Heart left ventricle (tissue), 16 donors: Measurements from ENCODE around the gene PREX1. TPM values are rescaled to one million over a fixed set of nuclear protein-coding genes. Genes with fewer than 3 reads are reported as not detected.

Source experiments
- ATAC-seq, 4 donors: fragments of 200-7000 bp; cut with Tn5 transposase; one replicate each; pipeline ENCODE4 v1.9.1; 2020 to 2022; ENCODE audit warnings: moderate library complexity in 4 of 4, mild to moderate bottlenecking in 3 of 4, moderate number of reproducible peaks in 1 of 4
- DNase-seq, 5 donors: peaks; one replicate each; pipeline ENCODE4 v3.0.0-alpha.2; 2020
- H3K27ac ChIP-seq, 12 donors: fragments of 200-600 bp; sonication (generic) in 4 of 12; one replicate each; pipeline versions ENCODE4 v1.5.0 to v1.8.0; 2016 to 2022; ENCODE audit warnings: mild to moderate bottlenecking in 2 of 12
- H3K27me3 ChIP-seq, 9 donors: fragments of 200-600 bp; sonication (generic) in 2 of 9; one replicate each; pipeline versions ENCODE4 v1.5.1 to v1.8.0; 2016 to 2022; ENCODE audit warnings: mild to moderate bottlenecking in 3 of 9
- H3K36me3 ChIP-seq, 9 donors: fragments of 200-600 bp; sonication (generic) in 2 of 9; one replicate each; pipeline versions ENCODE4 v1.5.0 to v1.8.0; 2018 to 2022; ENCODE audit warnings: mild to moderate bottlenecking in 2 of 9
- H3K4me1 ChIP-seq, 12 donors: fragments of 200-600 bp; sonication (generic) in 4 of 12; one replicate each; pipeline versions ENCODE4 v1.5.0 to v1.8.0; 2016 to 2022; ENCODE audit warnings: mild to moderate bottlenecking in 3 of 12
- H3K4me3 ChIP-seq, 12 donors: fragments of 200-600 bp; sonication (generic) in 4 of 12; one replicate each; pipeline versions ENCODE4 v1.5.0 to v1.8.0; 2017 to 2022; ENCODE audit warnings: mild to moderate bottlenecking in 9 of 12, moderate library complexity in 4 of 12
- H3K9me3 ChIP-seq, 12 donors: fragments of 200-600 bp; sonication (generic) in 4 of 12; one replicate each; pipeline versions ENCODE4 v1.5.0 to v1.8.0; 2016 to 2022; ENCODE audit warnings: mild to moderate bottlenecking in 1 of 12
- POLR2A ChIP-seq, 2 donors: fragments of 450-650 bp; IDR thresholded peaks; one replicate each; pipeline ENCODE4 v1.6.1; 2017; ENCODE audit warnings: antibody characterized with exemption in 2 of 2, mild to moderate bottlenecking in 2 of 2, moderate library complexity in 2 of 2
- whole genome bisulfite sequencing, 4 donors: extraction: QIAGEN DNeasy Blood & Tissue Kit in 2 of 4; methylation state at CpG; one replicate each; pipeline versions ENCODE4 v1.1.5 to v1.1.7; 2013 to 2018; 5-methylcytosine and 5-hydroxymethylcytosine counted together
- intact Hi-C, 10 donors: fragments of 100-400 bp; cut with DNase I; formaldehyde crosslinking; loops; one replicate each; pipeline versions ENCODE4 v1.11.1 to v1.14.2; 2022
- polyA plus RNA-seq, 2 donors: library from polyadenylated mRNA; stranded (reverse); fragments of 200-250 nt; gene quantifications; one replicate each; pipeline ENCODE4 v1.2.3, GENCODE V29; 2013
- total RNA-seq, 9 donors: library from RNA; depleted of rRNA in 2 of 9; stranded (reverse); fragments of >200 nt in 2 of 9; fragmentation: NEBNext Ultra II Directional in 3 of 9; extraction: Animal tissue kit (Norgen Biotek cat#: 25700) in 3 of 9; gene quantifications; one replicate each; pipeline versions ENCODE4 v1.1.0 to v1.2.4, GENCODE V29; 2016 to 2023
- TF ChIP-seq, protein P1 (sequence below), 12 donors: fragments of 200-600 bp; sonication (generic) in 4 of 12; IDR thresholded peaks; one replicate each; pipeline versions ENCODE4 v1.5.0 to v1.8.0; 2018 to 2022; ENCODE audit warnings: antibody characterized with exemption in 12 of 12, mild to moderate bottlenecking in 5 of 12
- donor health status: ischemic (EF 13 %, LVEDD 7.1; RV severe dilation, severe dysfunction).
- donor health status: healthy with polysubstance abuse.
- donor health status: DM: no; HTN: yes; CAD: no.
- donor health status: DM: no; HTN: no; CAD: no.
- donor health status: ischemic (EF 25% LVEDD 6.9; RV normal size, moderate dysfunction).
- donor health status: ischemic (EF 25% LVEDD 5.7; RV mildly dilated, moderate dysfunction).
- donor health status: healthy.
- donor health status: DM: yes; HTN: yes; CAD: no.
- donor health status: ischemic (EF 35%, LVEDD 5.7; RV mildly dilated, moderate dysfunction).
- donor health status: nonischemic (EF 11% LVEDD 7.7; RV severe dilation, severe dysfunction).
- donor health status: DM: yes; HTN: yes; CAD: no.
- donor health status: PGD.
- donor health status: ischemic (EF 29% LVEDD 5.4; RV normal size, mild dysfunction).
- donor health status: nonischemic (EF 23%, LVEDD 6.1; RV moderate dilation, normal function).

The PREX1 gene
- total and polyA plus RNA-seq, 11 donors: 7.2 to 41.5 (median 11.9) TPM

DNA sequence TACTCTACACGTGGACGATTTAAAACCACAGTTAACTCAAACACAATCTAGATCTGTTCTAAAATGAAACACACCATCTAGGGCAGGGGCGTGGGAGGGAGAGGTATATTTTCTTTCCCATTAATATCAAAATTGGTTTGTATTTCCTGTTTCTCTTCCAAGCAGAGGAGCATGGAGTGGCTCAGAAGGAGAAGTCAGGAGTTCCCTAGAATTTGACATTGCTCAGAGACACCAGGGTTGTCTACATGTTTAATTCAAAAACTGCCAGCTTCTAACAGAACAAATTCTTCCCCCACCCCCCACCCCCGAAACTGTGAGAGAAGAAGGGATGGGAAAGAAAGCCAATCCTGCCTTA is 2.3 kb downstream of the PREX1 start:
- H3K9me3 ChIP-seq: no peaks in the 10 kb centered on the region
- no peaks in the 10 kb centered on the region for H3K27me3 ChIP-seq
- no peak for DNase-seq
- peak overlapping the region in 9 of 12 donors; percentile 48 to 96 (median 82) for H3K4me3 ChIP-seq
- peaks cover 0 to 15% (median 0%) of the 10 kb centered on the region in 9 donors for H3K36me3 ChIP-seq
- peaks cover 0 to 69% (median 8%) of the 10 kb centered on the region in 12 donors for H3K4me1 ChIP-seq
- intact Hi-C loops: loop anchor here (2.0 to 10.0 kb wide), 11 partner anchors 63 to 171 kb away; no protein-coding TSS in a partner anchor
- ATAC-seq: no peak
- no peak for TF ChIP-seq POLR2A (IDR thresholded peaks at IDR 0.05)
- TF ChIP-seq, protein P1, sequence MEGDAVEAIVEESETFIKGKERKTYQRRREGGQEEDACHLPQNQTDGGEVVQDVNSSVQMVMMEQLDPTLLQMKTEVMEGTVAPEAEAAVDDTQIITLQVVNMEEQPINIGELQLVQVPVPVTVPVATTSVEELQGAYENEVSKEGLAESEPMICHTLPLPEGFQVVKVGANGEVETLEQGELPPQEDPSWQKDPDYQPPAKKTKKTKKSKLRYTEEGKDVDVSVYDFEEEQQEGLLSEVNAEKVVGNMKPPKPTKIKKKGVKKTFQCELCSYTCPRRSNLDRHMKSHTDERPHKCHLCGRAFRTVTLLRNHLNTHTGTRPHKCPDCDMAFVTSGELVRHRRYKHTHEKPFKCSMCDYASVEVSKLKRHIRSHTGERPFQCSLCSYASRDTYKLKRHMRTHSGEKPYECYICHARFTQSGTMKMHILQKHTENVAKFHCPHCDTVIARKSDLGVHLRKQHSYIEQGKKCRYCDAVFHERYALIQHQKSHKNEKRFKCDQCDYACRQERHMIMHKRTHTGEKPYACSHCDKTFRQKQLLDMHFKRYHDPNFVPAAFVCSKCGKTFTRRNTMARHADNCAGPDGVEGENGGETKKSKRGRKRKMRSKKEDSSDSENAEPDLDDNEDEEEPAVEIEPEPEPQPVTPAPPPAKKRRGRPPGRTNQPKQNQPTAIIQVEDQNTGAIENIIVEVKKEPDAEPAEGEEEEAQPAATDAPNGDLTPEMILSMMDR (IDR thresholded peaks at IDR 0.05): no peak
- 53 to 63% (median 59%) methylated on average over 4 of the region's 4 CpGs for WGBS, 4 donors
- H3K27ac ChIP-seq: peak overlapping the region in 4 of 12 donors; percentile 12 to 91 (median 90)

DNA sequence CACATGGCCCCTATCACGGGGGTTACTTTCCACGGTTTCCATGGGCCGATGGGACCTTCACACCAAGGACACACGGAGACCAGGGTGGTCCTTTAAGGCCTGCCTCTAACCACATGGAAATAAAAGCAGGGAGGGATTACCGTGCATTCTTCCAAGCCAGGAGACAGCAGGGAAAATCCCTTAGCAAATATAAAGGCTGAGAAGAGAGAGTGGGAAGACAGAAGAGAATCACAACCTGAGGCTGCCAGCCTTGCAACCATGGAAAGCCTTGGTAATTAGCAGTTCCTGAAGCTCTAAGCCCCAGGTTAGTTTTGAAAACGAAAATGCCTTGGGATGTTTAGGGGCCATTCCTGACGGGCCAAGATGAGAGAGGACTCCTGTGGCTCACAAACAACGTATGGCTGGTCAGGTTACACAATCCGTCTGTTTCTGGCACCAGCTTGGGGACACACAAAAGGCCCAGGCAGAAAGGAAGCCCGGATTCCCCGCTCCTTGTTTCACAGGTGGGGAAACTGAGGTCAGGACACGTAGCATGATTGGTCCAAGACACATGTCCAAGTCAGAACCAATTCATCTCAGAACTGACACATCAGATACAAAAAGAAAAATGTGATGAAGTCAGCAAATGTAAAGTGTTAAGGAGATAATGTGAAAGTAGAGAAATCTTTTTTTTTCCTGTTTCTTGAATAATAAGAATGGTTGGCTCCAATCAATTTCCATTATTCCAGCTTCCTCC is 2.8 kb downstream of the PREX1 start:
- H3K27ac ChIP-seq: peak overlapping the region in 5 of 12 donors; percentile 9 to 91 (median 18)
- TF ChIP-seq POLR2A (IDR thresholded peaks at IDR 0.05): no peak
- TF ChIP-seq, protein P1 (IDR thresholded peaks at IDR 0.05): no peak
- ATAC-seq (no peak), DNase-seq (no peak)
- no peaks in the 10 kb centered on the region for H3K9me3 ChIP-seq
- peak overlapping the region in 8 of 12 donors; percentile 69 to 96 (median 84) for H3K4me3 ChIP-seq
- intact Hi-C loops: loop anchor here (2.0 to 10.0 kb wide), 12 partner anchors 63 to 170 kb away; no protein-coding TSS in a partner anchor
- H3K36me3 ChIP-seq: peaks cover 0 to 18% (median 0%) of the 10 kb centered on the region in 9 donors
- H3K27me3 ChIP-seq: no peaks in the 10 kb centered on the region
- 57 to 70% (median 67%) methylated on average over 12 of the region's 12 CpGs for WGBS, 4 donors
- H3K4me1 ChIP-seq: peaks cover 0 to 69% (median 8%) of the 10 kb centered on the region in 12 donors

DNA sequence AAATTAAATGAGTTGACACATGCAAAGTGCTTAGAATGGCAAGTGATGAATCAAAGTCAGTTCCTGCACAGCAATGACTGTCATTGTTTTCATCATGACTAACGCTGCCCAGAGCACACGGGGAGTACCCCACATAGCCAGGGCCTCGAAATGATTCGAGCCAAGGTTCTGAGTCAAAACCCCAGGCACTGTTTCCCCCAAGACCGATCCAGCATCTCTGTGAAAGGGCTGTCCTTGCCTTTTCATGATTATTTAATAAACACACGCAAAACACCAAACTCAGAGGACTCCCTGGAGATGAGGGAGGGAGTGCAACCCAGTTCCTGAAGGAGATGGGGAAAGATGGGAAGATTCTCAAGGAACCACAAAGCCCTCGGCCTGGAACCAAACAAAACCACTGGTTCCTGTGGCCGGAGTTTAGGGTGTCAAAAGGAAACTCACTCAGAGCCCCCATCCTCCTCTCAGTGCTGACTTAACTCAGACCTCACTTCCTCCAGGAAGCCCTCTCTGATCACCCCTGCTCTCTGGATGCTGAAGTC is 3.8 kb downstream of the PREX1 start:
- Histone ChIP-seq H3K4me3 (peak overlapping the region in 1 of 12 donors; percentile 95), H3K9me3 (no peaks in the 10 kb centered on the region), H3K27ac (peak overlapping the region in 2 of 12 donors; percentile 22 to 91), H3K4me1 (peaks cover 0 to 73% (median 8%) of the 10 kb centered on the region in 12 donors), H3K27me3 (no peaks in the 10 kb centered on the region), H3K36me3 (peaks cover 0 to 23% (median 0%) of the 10 kb centered on the region in 9 donors)
- DNase-seq (no peak), ATAC-seq (no peak)
- intact Hi-C loops: loop anchor here in 7 of 10 donors (2.0 to 10.0 kb wide), 6 partner anchors 71 to 169 kb away; no protein-coding TSS in a partner anchor
- TF ChIP-seq POLR2A (IDR thresholded peaks at IDR 0.05): no peak
- TF ChIP-seq, protein P1 (IDR thresholded peaks at IDR 0.05): no peak
- WGBS, 4 donors: 67 to 83% (median 69%) methylated on average over 8 of the region's 8 CpGs

DNA sequence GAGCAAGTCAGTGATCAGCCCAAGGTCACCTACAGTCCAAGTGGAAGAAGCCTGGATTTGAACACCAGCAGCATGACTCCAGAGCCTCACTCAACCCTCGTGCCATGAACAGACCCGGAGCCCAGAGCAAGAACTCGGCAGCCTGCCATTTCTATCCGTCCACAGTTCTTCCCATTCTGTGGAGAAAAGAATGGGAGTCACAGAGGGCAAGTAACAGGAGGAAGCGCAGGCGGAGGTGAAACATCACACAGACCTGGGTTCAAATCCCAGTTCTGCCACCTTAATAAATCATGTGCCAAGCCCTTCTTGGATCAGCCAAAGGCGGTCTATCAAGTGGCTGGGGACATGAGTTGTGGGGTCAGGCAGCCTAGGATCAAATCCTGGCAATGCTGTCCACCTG is 4.3 kb downstream of the PREX1 start:
- Histone ChIP-seq H3K27ac (peak overlapping the region in 2 of 12 donors; percentile 18 to 91), H3K27me3 (no peaks in the 10 kb centered on the region), H3K9me3 (no peaks in the 10 kb centered on the region), H3K36me3 (peaks cover 0 to 23% (median 0%) of the 10 kb centered on the region in 9 donors), H3K4me3 (peak overlapping the region in 2 of 12 donors; percentile 10 to 95), H3K4me1 (peaks cover 0 to 73% (median 9%) of the 10 kb centered on the region in 12 donors)
- intact Hi-C loops: loop anchor here in 6 of 10 donors (5.0 to 10.0 kb wide), 4 partner anchors 81 to 169 kb away; no protein-coding TSS in a partner anchor
- TF ChIP-seq, protein P1 (IDR thresholded peaks at IDR 0.05): no peak
- TF ChIP-seq POLR2A (IDR thresholded peaks at IDR 0.05): no peak
- no peak for DNase-seq
- 88 to 96% (median 95%) methylated on average over 7 of the region's 7 CpGs for WGBS, 4 donors
- ATAC-seq: no peak
